Activated CD8-positive, alpha-beta memory T cell treated with anti-CD3 and anti-CD28 coated beads, Interleukin-2, amount 50 U/mL, for 24 hours (primary cell): ENCODE measurements around the gene F5.

Source experiments
- DNase-seq: peaks from one replicate; pipeline ENCODE4 v3.0.0-alpha.2; 2020; ENCODE audit errors: extremely low read depth

F5 gene

GRCh38 chr1:169483500-169483966 lies 102.7 kb downstream of the F5 start:
- no peak for DNase-seq

- no peak for DNase-seq
These were observed 106.8 kb downstream of the F5 start for GRCh38 chr1:169479363-169480066.

GRCh38 chr1:169478094-169478672 lies 108.1 kb downstream of the F5 start:
- no peak for DNase-seq

GRCh38 chr1:169475806-169476387 lies 110.4 kb downstream of the F5 start:
- DNase-seq: no peak

- no peak for DNase-seq
These were observed 111.8 kb downstream of the F5 start for GRCh38 chr1:169474302-169474995.

GRCh38 chr1:169473347-169473746 lies 112.9 kb downstream of the F5 start:
- DNase-seq: no peak

GRCh38 chr1:169472738-169473137 lies 113.5 kb downstream of the F5 start:
- DNase-seq: no peak

- no peak for DNase-seq
These were observed 117.3 kb downstream of the F5 start for GRCh38 chr1:169468982-169469381.

GRCh38 chr1:169466259-169467230 lies 119.7 kb downstream of the F5 start:
- no peak for DNase-seq

- DNase-seq: no peak
These were observed 121.0 kb downstream of the F5 start for GRCh38 chr1:169465281-169465680.
